VCaP (cell line): ENCODE results near the gene TP73.

Experiments
- H3K27ac ChIP-seq: fragments of 450-650 bp; 2 replicates; pipeline ENCODE4 v1.5.1; 2017
- CTCF ChIP-seq: fragments of 450-650 bp; conservative IDR thresholded peaks from 2 replicates; pipeline ENCODE4 v1.5.1; 2017; ENCODE audit warnings: mild to moderate bottlenecking, moderate library complexity

TP73 gene

GRCh38 chr1:3691421-3692204, 39.3 kb downstream of the TP73 start:
- H3K27ac ChIP-seq = no peak overlapping the region
- no peak for TF ChIP-seq CTCF

- H3K27ac ChIP-seq = no peak overlapping the region
- TF ChIP-seq CTCF = no peak
These were observed 40.3 kb downstream of the TP73 start for GRCh38 chr1:3692598-3692997.

- H3K27ac ChIP-seq = no peak overlapping the region
- no peak for TF ChIP-seq CTCF
These were observed 41.0 kb downstream of the TP73 start for GRCh38 chr1:3693321-3693720.

- peak overlapping the region; percentile 31; the same call in 1 of the 2 replicates for H3K27ac ChIP-seq
- peak; percentile 97 for TF ChIP-seq CTCF
These were observed 43.3 kb downstream of the TP73 start for GRCh38 chr1:3695326-3696217.

GRCh38 chr1:3696689-3697088, 44.4 kb downstream of the TP73 start:
- no peak for TF ChIP-seq CTCF
- no peak overlapping the region for H3K27ac ChIP-seq

- no peak for TF ChIP-seq CTCF
- H3K27ac ChIP-seq = no peak overlapping the region
These were observed 44.8 kb downstream of the TP73 start for GRCh38 chr1:3697104-3697503.

- TF ChIP-seq CTCF = no peak
- no peak overlapping the region for H3K27ac ChIP-seq
These were observed 45.5 kb downstream of the TP73 start for GRCh38 chr1:3697810-3698209.
